K562 (cell line): ENCODE measurements around the gene PCCA.

Source experiments
- HDAC6 ChIP-seq: IDR thresholded peaks from 2 replicates; pipeline ENCODE4 v1.6.1; 2012; ENCODE audit warnings: low read depth, mild to moderate bottlenecking, control low read depth, inconsistent platforms, low read length, moderate library complexity
- POLR2A ChIP-seq: fragments of 450-650 bp; conservative IDR thresholded peaks from 2 replicates; pipeline ENCODE4 v1.6.1; 2016
- ZNF121 ChIP-seq: sonication (generic); formaldehyde crosslinking; conservative IDR thresholded peaks from 2 replicates; pipeline ENCODE4 v1.8.0; 2022; ENCODE audit warnings: missing genetic modification reagents
- TF ChIP-seq, protein P1 (sequence below): sonication (generic); formaldehyde crosslinking; IDR thresholded peaks from 2 replicates; pipeline ENCODE4 v1.8.0; 2022; ENCODE audit warnings: mild to moderate bottlenecking, missing genetic modification reagents

DNA sequence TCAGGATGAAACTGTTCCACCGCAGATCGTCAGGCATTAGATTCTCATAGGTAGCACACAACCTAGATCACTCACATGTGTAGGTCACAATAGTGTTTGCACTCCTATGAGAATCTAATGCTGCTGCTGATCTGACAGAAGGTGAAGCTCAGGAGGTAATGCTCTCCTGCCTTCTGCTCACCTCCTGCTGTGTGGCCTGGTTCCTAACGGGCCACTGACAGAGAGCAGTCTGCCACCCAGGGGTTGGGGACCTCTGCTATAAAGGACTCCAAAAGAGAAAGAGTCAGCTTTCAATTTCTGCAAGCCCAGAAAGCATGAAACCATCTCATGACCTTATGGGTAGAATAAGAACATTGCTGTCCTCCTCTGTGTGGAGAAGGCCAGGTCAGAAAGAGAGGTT lies 43.5 kb upstream of the PCCA start:
- TF ChIP-seq ZNF121 (CRISPR knock-in tag) (no peak), POLR2A (no peak), HDAC6 (no peak)
- TF ChIP-seq, protein P1, sequence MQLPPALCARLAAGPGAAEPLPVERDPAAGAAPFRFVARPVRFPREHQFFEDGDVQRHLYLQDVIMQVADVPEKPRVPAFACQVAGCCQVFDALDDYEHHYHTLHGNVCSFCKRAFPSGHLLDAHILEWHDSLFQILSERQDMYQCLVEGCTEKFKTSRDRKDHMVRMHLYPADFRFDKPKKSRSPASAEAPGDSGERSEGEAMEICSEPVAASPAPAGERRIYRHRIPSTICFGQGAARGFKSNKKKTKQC (CRISPR knock-in tag): no peak
